GM19043 (cell line): Measurements from ENCODE around the gene KATNIP.

Experiments used
- ATAC-seq: cut with Tn5 transposase; IDR thresholded peaks from one replicate; pipeline ENCODE4 v1.9.1; 2021; ENCODE audit warnings: low read depth; ENCODE audit not compliant: unreplicated experiment

Gene KATNIP

GRCh38 chr16:27576729-27577128 lies 26.8 kb downstream of the KATNIP start:
- no peak for ATAC-seq

- no peak for ATAC-seq
These were observed 29.4 kb downstream of the KATNIP start for GRCh38 chr16:27579087-27579980.

- no peak for ATAC-seq
These were observed 32.9 kb downstream of the KATNIP start for GRCh38 chr16:27582883-27583282.

GRCh38 chr16:27583634-27584033 lies 33.7 kb downstream of the KATNIP start:
- ATAC-seq, result no peak

- ATAC-seq, result no peak
These were observed 35.3 kb downstream of the KATNIP start for GRCh38 chr16:27585200-27585599.

GRCh38 chr16:27586711-27587110 lies 36.8 kb downstream of the KATNIP start:
- no peak for ATAC-seq

GRCh38 chr16:27588057-27588456 lies 38.1 kb downstream of the KATNIP start:
- ATAC-seq, result no peak

GRCh38 chr16:27591837-27592236 lies 41.9 kb downstream of the KATNIP start:
- no peak for ATAC-seq

- ATAC-seq, result no peak
These were observed 45.5 kb downstream of the KATNIP start for GRCh38 chr16:27595475-27595874.

- ATAC-seq, result no peak
These were observed 46.0 kb downstream of the KATNIP start for GRCh38 chr16:27595993-27596392.

GRCh38 chr16:27596411-27596810 lies 46.5 kb downstream of the KATNIP start:
- ATAC-seq, result no peak

- ATAC-seq, result no peak
These were observed 47.4 kb downstream of the KATNIP start for GRCh38 chr16:27597361-27597760.

GRCh38 chr16:27598220-27598619 lies 48.3 kb downstream of the KATNIP start:
- ATAC-seq, result no peak

- ATAC-seq, result no peak
These were observed 49.1 kb downstream of the KATNIP start for GRCh38 chr16:27598931-27599565.

GRCh38 chr16:27599606-27600005 lies 49.7 kb downstream of the KATNIP start:
- ATAC-seq, result no peak
